Cardiac muscle cell (in vitro differentiated cells and primary cell): ENCODE results near the gene FAHD2A. TPM values are rescaled to one million over a fixed set of nuclear protein-coding genes. Genes with fewer than 3 reads are reported as not detected.

ENCODE experiments used
- DNase-seq, 2 donors: peaks; one replicate each; pipeline versions ENCODE4 v3.0.0 to v3.0.0-alpha.2; 2010 to 2017; ENCODE audit warnings: low read depth in 1 of 2, low spot score in 1 of 2
- H3K27ac ChIP-seq: fragments of 200-600 bp; sonication (generic); 2 replicates; pipeline ENCODE4 v1.5.1; 2016
- H3K27me3 ChIP-seq: fragments of 200-600 bp; sonication (generic); 2 replicates; pipeline ENCODE4 v1.6.0; 2016; ENCODE audit warnings: control low read depth
- H3K36me3 ChIP-seq: fragments of 200-600 bp; sonication (generic); 2 replicates; pipeline ENCODE4 v1.5.1; 2016; ENCODE audit warnings: control low read depth
- H3K4me1 ChIP-seq: fragments of 200-600 bp; sonication (generic); 2 replicates; pipeline ENCODE4 v1.8.1; 2017; ENCODE audit warnings: low read depth, mild to moderate bottlenecking, mixed run types
- H3K4me3 ChIP-seq: fragments of 200-600 bp; sonication (generic); 2 replicates; pipeline ENCODE4 v1.5.1; 2016; ENCODE audit warnings: mild to moderate bottlenecking
- H3K9me3 ChIP-seq: fragments of 200-600 bp; sonication (generic); 2 replicates; pipeline ENCODE4 v1.5.1; 2017; ENCODE audit warnings: low read depth, mild to moderate bottlenecking, control low read depth
- polyA plus RNA-seq: library from polyadenylated mRNA; unstranded; fragments of >200 nt; fragmentation: Nextera tagmentation; extraction: Ambion mirVana; gene quantifications from 2 replicates; pipeline ENCODE4 v1.2.1, GENCODE V29; 2016
- total RNA-seq: library from RNA; depleted of rRNA; stranded (reverse); fragments of >200 nt; gene quantifications from 2 replicates; pipeline ENCODE4 v1.2.3, GENCODE V29; 2016
- TF ChIP-seq, protein P1 (sequence below): IDR thresholded peaks from 2 replicates; pipeline ENCODE4 v1.5.1; 2012; ENCODE audit warnings: low read depth, mild to moderate bottlenecking, low read length

FAHD2A gene
- total and polyA plus RNA-seq, 2 experiments from 2014 or later: 64.9 to 66.1 TPM

DNA sequence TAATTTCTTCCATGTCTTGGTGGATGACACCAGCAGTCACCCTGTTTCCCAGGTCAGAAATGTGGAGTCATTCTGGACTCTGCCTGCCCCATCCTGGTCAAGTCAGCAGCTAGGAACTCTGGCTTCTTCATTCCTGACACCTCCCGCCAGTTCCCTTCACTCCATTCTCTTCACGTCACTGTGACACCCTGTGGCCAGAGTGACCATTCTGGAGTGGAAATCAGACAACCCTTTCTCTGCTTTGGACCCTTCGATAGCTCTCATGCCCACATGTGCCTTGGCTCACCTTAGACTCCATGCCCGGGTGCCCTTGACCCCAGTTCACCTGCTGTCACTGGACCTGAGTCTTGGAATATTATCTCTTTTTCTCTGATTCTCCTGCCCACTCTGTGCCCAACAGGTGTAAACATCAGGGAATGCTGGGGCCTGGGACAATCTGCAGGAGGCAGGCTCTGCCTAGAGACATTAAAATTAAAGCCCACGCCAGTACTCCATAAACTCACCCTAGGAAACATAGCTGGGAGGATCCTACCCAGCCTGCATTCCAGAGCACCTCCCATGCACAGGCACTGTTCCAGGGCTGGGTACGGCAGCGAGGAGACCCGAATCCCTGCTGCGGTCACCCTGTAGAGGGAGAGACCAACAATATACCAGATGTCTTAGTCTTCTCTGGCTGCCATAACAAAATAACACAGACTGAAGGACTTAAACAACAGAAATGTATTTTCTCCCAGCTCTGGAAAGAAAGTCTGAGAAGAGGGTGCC, 41.1 kb upstream of the FAHD2A start:
- H3K27ac ChIP-seq: no peak overlapping the region
- H3K4me1 ChIP-seq: no peaks in the 10 kb centered on the region
- no peaks in the 10 kb centered on the region for H3K36me3 ChIP-seq
- DNase-seq: no peak
- no peaks in the 10 kb centered on the region for H3K9me3 ChIP-seq
- H3K4me3 ChIP-seq: no peak overlapping the region
- TF ChIP-seq, protein P1, sequence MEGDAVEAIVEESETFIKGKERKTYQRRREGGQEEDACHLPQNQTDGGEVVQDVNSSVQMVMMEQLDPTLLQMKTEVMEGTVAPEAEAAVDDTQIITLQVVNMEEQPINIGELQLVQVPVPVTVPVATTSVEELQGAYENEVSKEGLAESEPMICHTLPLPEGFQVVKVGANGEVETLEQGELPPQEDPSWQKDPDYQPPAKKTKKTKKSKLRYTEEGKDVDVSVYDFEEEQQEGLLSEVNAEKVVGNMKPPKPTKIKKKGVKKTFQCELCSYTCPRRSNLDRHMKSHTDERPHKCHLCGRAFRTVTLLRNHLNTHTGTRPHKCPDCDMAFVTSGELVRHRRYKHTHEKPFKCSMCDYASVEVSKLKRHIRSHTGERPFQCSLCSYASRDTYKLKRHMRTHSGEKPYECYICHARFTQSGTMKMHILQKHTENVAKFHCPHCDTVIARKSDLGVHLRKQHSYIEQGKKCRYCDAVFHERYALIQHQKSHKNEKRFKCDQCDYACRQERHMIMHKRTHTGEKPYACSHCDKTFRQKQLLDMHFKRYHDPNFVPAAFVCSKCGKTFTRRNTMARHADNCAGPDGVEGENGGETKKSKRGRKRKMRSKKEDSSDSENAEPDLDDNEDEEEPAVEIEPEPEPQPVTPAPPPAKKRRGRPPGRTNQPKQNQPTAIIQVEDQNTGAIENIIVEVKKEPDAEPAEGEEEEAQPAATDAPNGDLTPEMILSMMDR: no peak
- H3K27me3 ChIP-seq: no peaks in the 10 kb centered on the region

DNA sequence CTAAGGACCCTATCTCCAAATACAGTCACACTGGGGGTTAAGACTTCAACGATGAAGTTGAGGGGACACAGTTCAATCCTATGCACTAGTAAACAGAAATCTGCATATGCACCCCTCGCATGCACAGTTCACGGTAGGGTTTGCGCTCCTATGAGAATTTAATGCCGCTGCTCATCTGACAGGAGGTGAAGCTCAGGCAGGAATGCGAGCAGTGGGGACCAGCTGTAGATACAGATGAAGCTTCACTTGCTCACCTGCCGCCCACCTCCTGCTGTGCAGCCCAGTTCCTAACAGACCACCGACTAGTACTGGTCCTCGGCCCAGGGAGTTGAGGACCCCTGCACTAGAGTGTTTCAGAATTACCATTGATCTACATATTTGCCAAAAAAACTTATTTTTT, 40.0 kb upstream of the FAHD2A start:
- Histone ChIP-seq H3K36me3 (no peaks in the 10 kb centered on the region), H3K4me3 (no peak overlapping the region), H3K4me1 (no peaks in the 10 kb centered on the region), H3K9me3 (no peaks in the 10 kb centered on the region), H3K27me3 (no peaks in the 10 kb centered on the region), H3K27ac (no peak overlapping the region)
- no peak for DNase-seq
- TF ChIP-seq, protein P1: no peak

DNA sequence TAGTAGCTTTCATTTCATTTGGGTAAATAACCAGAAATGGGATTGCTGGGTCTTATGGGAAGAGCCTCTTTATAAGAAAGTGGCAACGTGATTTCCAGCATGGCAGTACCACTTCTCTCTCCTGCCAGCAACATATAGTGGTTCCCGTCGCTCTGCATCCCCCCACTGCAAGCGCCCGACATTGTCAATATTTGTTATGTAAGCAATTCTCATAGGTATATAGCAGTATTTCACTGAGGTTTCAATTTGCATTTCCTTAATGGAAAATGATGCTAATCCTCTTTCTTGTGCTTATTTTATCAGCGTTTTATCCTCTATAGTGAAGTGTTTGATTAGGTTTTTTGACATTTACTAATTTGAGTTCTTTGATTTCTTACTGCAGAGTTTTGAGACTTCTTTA, 36.0 kb upstream of the FAHD2A start:
- H3K9me3 ChIP-seq: no peaks in the 10 kb centered on the region
- no peak overlapping the region for H3K4me3 ChIP-seq
- H3K27ac ChIP-seq: no peak overlapping the region
- no peaks in the 10 kb centered on the region for H3K27me3 ChIP-seq
- H3K4me1 ChIP-seq: no peaks in the 10 kb centered on the region
- TF ChIP-seq, protein P1: no peak
- no peak for DNase-seq
- H3K36me3 ChIP-seq: no peaks in the 10 kb centered on the region

DNA sequence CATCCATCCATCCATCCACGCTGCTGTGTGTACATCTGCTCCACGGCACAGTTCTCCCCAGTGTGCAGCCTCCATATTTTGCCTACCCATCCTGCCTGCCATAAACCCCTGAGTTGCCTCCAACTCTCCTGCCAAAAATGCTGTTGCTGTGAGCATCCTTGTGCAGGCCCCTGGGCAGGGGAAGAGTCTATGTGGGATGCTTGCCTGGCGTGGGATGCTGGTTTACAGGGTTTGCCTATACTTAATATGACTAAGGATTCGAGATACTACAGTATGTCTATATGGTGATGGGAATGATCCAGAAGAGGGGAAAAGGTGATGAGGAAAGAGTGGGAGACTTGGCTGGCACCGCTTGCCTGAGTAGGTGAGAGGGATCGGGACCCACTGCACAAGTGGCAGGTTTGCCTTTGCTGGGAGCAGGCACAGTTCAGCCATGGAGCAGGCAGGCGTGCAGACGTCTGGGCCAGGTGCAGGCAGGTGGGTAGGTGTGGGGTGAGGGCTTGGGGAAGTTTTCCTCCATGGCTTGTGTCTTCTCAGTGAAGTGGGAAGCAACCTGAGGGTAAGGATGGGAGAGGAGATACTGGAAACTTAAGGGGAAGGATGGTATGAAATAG, 30.2 kb upstream of the FAHD2A start:
- DNase-seq: no peak
- TF ChIP-seq, protein P1: no peak
- no peaks in the 10 kb centered on the region for H3K9me3 ChIP-seq
- no peaks in the 10 kb centered on the region for H3K27me3 ChIP-seq
- H3K36me3 ChIP-seq: no peaks in the 10 kb centered on the region
- H3K4me3 ChIP-seq: no peak overlapping the region
- no peak overlapping the region for H3K27ac ChIP-seq
- H3K4me1 ChIP-seq: no peaks in the 10 kb centered on the region

DNA sequence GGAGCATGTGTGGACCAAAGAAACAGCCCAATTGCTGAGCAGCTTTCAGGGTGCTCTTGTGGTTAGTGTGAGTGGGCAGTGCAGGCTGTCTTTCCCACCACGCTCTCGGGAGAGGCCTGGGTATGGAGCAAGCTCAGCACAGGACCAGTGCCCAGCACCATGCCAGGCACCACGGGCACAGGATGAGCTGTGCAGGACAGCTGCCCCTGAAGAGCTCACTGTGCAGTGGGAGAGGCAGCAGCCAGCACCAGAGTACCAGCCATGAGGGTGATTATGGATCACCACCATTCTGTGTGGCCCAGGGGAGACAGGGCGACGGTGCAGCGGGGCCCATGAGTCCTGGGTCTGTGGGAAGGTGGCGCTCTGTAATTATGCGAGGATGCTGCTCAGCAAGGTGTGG, 29.7 kb upstream of the FAHD2A start:
- Histone ChIP-seq H3K27me3 (no peaks in the 10 kb centered on the region), H3K9me3 (no peaks in the 10 kb centered on the region), H3K27ac (no peak overlapping the region), H3K4me1 (no peaks in the 10 kb centered on the region), H3K4me3 (no peak overlapping the region), H3K36me3 (no peaks in the 10 kb centered on the region)
- TF ChIP-seq, protein P1: no peak
- no peak for DNase-seq
